HepG2 (cell line): ENCODE data around the gene PIGL. TPM values are rescaled to one million over a fixed set of nuclear protein-coding genes. Genes with fewer than 3 reads are reported as not detected.

Experiments used
- ATF4 ChIP-seq, 2 experiments: fragments of 450-650 bp in 1 of 2; sonication (generic) in 1 of 2; formaldehyde crosslinking; IDR thresholded peaks; 2 replicates each; pipeline versions ENCODE4 v1.5.0 to v1.8.0; 2020 to 2022; ENCODE audit warnings: mild to moderate bottlenecking in 1 of 2, missing genetic modification reagents in 1 of 2
- ATF7 ChIP-seq, 2 experiments: fragments of 450-650 bp in 1 of 2; sonication (generic) in 1 of 2; formaldehyde crosslinking in 1 of 2; IDR thresholded peaks; 2 replicates each; pipeline versions ENCODE4 v1.4.0 to v1.6.1; 2016 to 2020; ENCODE audit warnings: antibody characterized with exemption in 1 of 2, mild to moderate bottlenecking in 1 of 2, missing genetic modification reagents in 1 of 2
- EHMT2 ChIP-seq: fragments of 200-600 bp; sonication (generic); IDR thresholded peaks from 2 replicates; pipeline ENCODE4 v1.7.0; 2017; ENCODE audit warnings: antibody characterized with exemption, low read depth, low read length, borderline replicate concordance
- GFI1 ChIP-seq: sonication (generic); formaldehyde crosslinking; IDR thresholded peaks from 2 replicates; pipeline ENCODE4 v1.5.0; 2020; ENCODE audit warnings: missing genetic modification reagents, mild to moderate bottlenecking, borderline replicate concordance
- HNF4G ChIP-seq, 2 experiments: sonication (generic) in 1 of 2; formaldehyde crosslinking in 1 of 2; IDR thresholded peaks; 2 replicates each; pipeline versions ENCODE4 v1.4.0 to v1.6.1; 2011 to 2020; ENCODE audit warnings: borderline replicate concordance in 2 of 2, low read depth in 2 of 2, mild to moderate bottlenecking in 2 of 2, low read length in 1 of 2, missing genetic modification reagents in 1 of 2, moderate library complexity in 1 of 2
- HNRNPH1 ChIP-seq: fragments of 200-400 bp; formaldehyde crosslinking; optimal IDR thresholded peaks from 2 replicates; pipeline ENCODE3; 2017; ENCODE audit warnings: mild to moderate bottlenecking, low read depth, low read length
- HOXA7 ChIP-seq: sonication (generic); formaldehyde crosslinking; IDR thresholded peaks from 2 replicates; pipeline ENCODE4 v1.8.1; 2022; ENCODE audit warnings: mild to moderate bottlenecking, missing genetic modification reagents, moderate library complexity
- JUNB ChIP-seq: sonication (generic); formaldehyde crosslinking; IDR thresholded peaks from 2 replicates; pipeline ENCODE4 v1.8.0; 2022; ENCODE audit warnings: missing genetic modification reagents, mild to moderate bottlenecking, borderline replicate concordance
- KDM1A ChIP-seq: IDR thresholded peaks from 2 replicates; pipeline ENCODE4 v1.6.1; 2016; ENCODE audit warnings: missing compliant biosample characterization
- MIER2 ChIP-seq: IDR thresholded peaks from 2 replicates; pipeline ENCODE4 v1.6.1; 2016; ENCODE audit warnings: missing biosample characterization, missing genetic modification reagents
- NFKB2 ChIP-seq: sonication (generic); formaldehyde crosslinking; IDR thresholded peaks from 2 replicates; pipeline ENCODE4 v1.4.0; 2020; ENCODE audit warnings: missing genetic modification reagents, borderline replicate concordance
- NFYB ChIP-seq: sonication (generic); formaldehyde crosslinking; IDR thresholded peaks from 2 replicates; pipeline ENCODE4 v1.4.0; 2020; ENCODE audit warnings: missing genetic modification reagents
- NONO ChIP-seq, 2 experiments: fragments of 450-650 bp in 1 of 2; sonication (generic) in 1 of 2; formaldehyde crosslinking in 1 of 2; IDR thresholded peaks in 1 of 2; conservative IDR thresholded peaks in 1 of 2; 2 replicates each; pipeline versions ENCODE4 v1.6.1 to v1.8.0; 2017 to 2022; ENCODE audit warnings: mild to moderate bottlenecking in 1 of 2, missing genetic modification reagents in 1 of 2, moderate library complexity in 1 of 2
- NR1H2 ChIP-seq: sonication (generic); formaldehyde crosslinking; IDR thresholded peaks from 2 replicates; pipeline ENCODE4 v1.8.1; 2022; ENCODE audit warnings: low read depth, missing genetic modification reagents, borderline replicate concordance
- SRSF4 ChIP-seq: fragments of 200-400 bp; formaldehyde crosslinking; IDR thresholded peaks from one replicate; pipeline ENCODE4 v1.6.1; 2018; ENCODE audit warnings: mild to moderate bottlenecking, low read depth, low read length, moderate library complexity; ENCODE audit not compliant: poor library complexity, severe bottlenecking
- TAF15 ChIP-seq: fragments of 200-400 bp; formaldehyde crosslinking; IDR thresholded peaks from one replicate; pipeline ENCODE4 v1.6.1; 2018; ENCODE audit warnings: mild to moderate bottlenecking, low read depth, low read length; ENCODE audit not compliant: poor library complexity, severe bottlenecking
- TBX3 ChIP-seq: fragments of 450-650 bp; IDR thresholded peaks from 2 replicates; pipeline ENCODE4 v1.6.1; 2017; ENCODE audit warnings: antibody characterized with exemption, mild to moderate bottlenecking, inconsistent platforms, borderline replicate concordance
- TFE3 ChIP-seq: IDR thresholded peaks from 2 replicates; pipeline ENCODE4 v1.6.1; 2016
- THAP11 ChIP-seq: IDR thresholded peaks from 2 replicates; pipeline ENCODE4 v1.6.1; 2016; ENCODE audit warnings: missing biosample characterization, missing genetic modification reagents
- ZBTB37 ChIP-seq: sonication (generic); formaldehyde crosslinking; IDR thresholded peaks from 2 replicates; pipeline ENCODE4 v1.4.0; 2020; ENCODE audit warnings: mild to moderate bottlenecking, missing genetic modification reagents
- ZFP41 ChIP-seq: sonication (generic); formaldehyde crosslinking; IDR thresholded peaks from 2 replicates; pipeline ENCODE4 v1.4.0; 2020; ENCODE audit warnings: mild to moderate bottlenecking, missing genetic modification reagents, borderline replicate concordance
- ZMYM2 ChIP-seq: sonication (generic); formaldehyde crosslinking; IDR thresholded peaks from 2 replicates; pipeline ENCODE4 v1.8.0; 2022; ENCODE audit warnings: mild to moderate bottlenecking, missing genetic modification reagents
- polyA plus RNA-seq, 8 experiments: library from polyadenylated mRNA; depleted of rRNA in 3 of 8; stranded (reverse) in 7 of 8; unstranded in 1 of 8; fragments of >200 nt; fragmentation: Illumina TruSeq in 4 of 8; extraction: Trizol in 4 of 8; gene quantifications; 2 replicates each; pipeline versions ENCODE4 v1.2.1 to v1.2.3, GENCODE V29; 2011 to 2016; ENCODE audit warnings: low read depth in 4 of 8, missing spikeins in 1 of 8, mixed read lengths in 1 of 8; ENCODE audit not compliant: insufficient read depth in 1 of 8
- total RNA-seq, 5 experiments: library from RNA; depleted of rRNA; stranded (reverse); fragments of >200 nt; fragmentation: Illumina TruSeq; extraction: Trizol; gene quantifications; 2 replicates each; pipeline ENCODE4 v1.2.3, GENCODE V29; 2016; ENCODE audit warnings: low read depth in 1 of 5

The PIGL gene
- total and polyA plus RNA-seq, 2 of the 13 experiments (the other 11 are each of a cell fraction or from before 2014, with no cell fraction given): 28.5 to 63.8 TPM

- TF ChIP-seq ZMYM2 (CRISPR knock-in tag) (no peak), NR1H2 (CRISPR knock-in tag) (no peak), TFE3 (CRISPR knock-in tag) (0 out of 2 replicates have a peak, but pooled peaks have one; percentile 34), ZFP41 (CRISPR knock-in tag) (no peak), ZBTB37 (CRISPR knock-in tag) (no peak), SRSF4 (no peak), GFI1 (CRISPR knock-in tag) (peak; percentile 20; the same call in 1 of the 2 replicates), TBX3 (no peak), ATF4 (CRISPR knock-in tag; IDR thresholded peaks at IDR 0.05) (0 out of 4 replicates have a peak, but pooled peaks of 1 of the 2 experiments have one; percentile 10), NONO (IDR thresholded peaks at IDR 0.05) (no peak), NONO (CRISPR knock-in tag; conservative IDR thresholded peaks at IDR 0.05) (peak; percentile 72), NFYB (peak; percentile 27; the same call in 1 of the 2 replicates), ATF7 (IDR thresholded peaks at IDR 0.05) (no peak), ATF7 (CRISPR knock-in tag; IDR thresholded peaks at IDR 0.05) (no peak), TAF15 (no peak), KDM1A (CRISPR knock-in tag) (peak; percentile 19; the same call in 1 of the 2 replicates), HNRNPH1 (no peak), HOXA7 (CRISPR knock-in tag) (no peak), MIER2 (CRISPR knock-in tag) (no peak), EHMT2 (0 out of 2 replicates have a peak, but pooled peaks have one; percentile 12), JUNB (no peak), THAP11 (CRISPR knock-in tag) (peak; percentile 12; the same call in 1 of the 2 replicates), HNF4G (IDR thresholded peaks at IDR 0.05; ENCODE audit: borderline replicate concordance, low read depth, low read length) (no peak), HNF4G (CRISPR knock-in tag; IDR thresholded peaks at IDR 0.05; ENCODE audit: borderline replicate concordance, low read depth) (no peak; the same call in 1 of the 2 replicates), NFKB2 (CRISPR knock-in tag) (peak; percentile 46; the same call in 1 of the 2 replicates)
Measured at GRCh38 chr17:16297367-16298139, 80.5 kb downstream of the PIGL start (continued).
